Glutamatergic neuron (in vitro differentiated cells): ENCODE results near the gene SETD4. TPM values are rescaled to one million over a fixed set of nuclear protein-coding genes. Genes with fewer than 3 reads are reported as not detected.

Experiments
- DNase-seq: peaks from one replicate; pipeline ENCODE4 v3.0.0; 2022
- H3K27ac Mint-ChIP-seq: one replicate; pipeline ENCODE4 v1.8.0; 2020; ENCODE audit warnings: mild to moderate bottlenecking, mixed read lengths, inconsistent platforms; ENCODE audit not compliant: unreplicated experiment
- H3K27me3 Mint-ChIP-seq: one replicate; pipeline ENCODE4 v1.8.0; 2020; ENCODE audit warnings: mild to moderate bottlenecking, moderate library complexity, mixed read lengths, inconsistent platforms; ENCODE audit not compliant: unreplicated experiment
- H3K36me3 Mint-ChIP-seq: one replicate; pipeline ENCODE4 v1.8.0; 2020; ENCODE audit warnings: mild to moderate bottlenecking, mixed read lengths, inconsistent platforms; ENCODE audit not compliant: unreplicated experiment
- H3K4me1 Mint-ChIP-seq: one replicate; pipeline ENCODE4 v1.8.0; 2020; ENCODE audit warnings: mild to moderate bottlenecking, low read depth, mixed read lengths, inconsistent platforms; ENCODE audit not compliant: unreplicated experiment
- H3K4me3 Mint-ChIP-seq: one replicate; pipeline ENCODE4 v1.8.0; 2020; ENCODE audit warnings: mild to moderate bottlenecking, mixed read lengths, inconsistent platforms; ENCODE audit not compliant: unreplicated experiment
- H3K9me3 Mint-ChIP-seq: one replicate; pipeline ENCODE4 v1.8.0; 2020; ENCODE audit warnings: mild to moderate bottlenecking, moderate library complexity, mixed read lengths, inconsistent platforms; ENCODE audit not compliant: unreplicated experiment
- CTCF ChIP-seq: fragments of 200-600 bp; sonication (generic); IDR thresholded peaks from one replicate; pipeline ENCODE4 v1.5.0; 2021; ENCODE audit not compliant: partially characterized antibody, unreplicated experiment
- total RNA-seq: library from RNA; stranded (reverse); fragmentation: NEBNext Ultra II Directional; extraction: Animal tissue kit (Norgen Biotek cat#: 25700); gene quantifications from one replicate; pipeline ENCODE4 v1.2.1, GENCODE V29; 2021; ENCODE audit not compliant: unreplicated experiment

Gene SETD4
- total RNA-seq, 1 donor from 2014 or later = 21.3 TPM

- H3K9me3 Mint-ChIP-seq = no peaks in the 10 kb centered on the region
- H3K36me3 Mint-ChIP-seq = no peaks in the 10 kb centered on the region
- no peaks in the 10 kb centered on the region for H3K4me1 Mint-ChIP-seq
- H3K27me3 Mint-ChIP-seq = peaks cover 4% of the 10 kb centered on the region
- no peak overlapping the region for H3K4me3 Mint-ChIP-seq
- no peak overlapping the region for H3K27ac Mint-ChIP-seq
- DNase-seq = no peak
- no peak for TF ChIP-seq CTCF
Observed at GRCh38 chr21:36015045-36015444, 45.3 kb downstream of the SETD4 start.

- Mint-ChIP-seq H3K4me3 (no peak overlapping the region), H3K9me3 (no peaks in the 10 kb centered on the region), H3K27me3 (peaks cover 4% of the 10 kb centered on the region), H3K4me1 (no peaks in the 10 kb centered on the region), H3K27ac (no peak overlapping the region), H3K36me3 (no peaks in the 10 kb centered on the region)
- TF ChIP-seq CTCF = no peak
- DNase-seq = no peak
Observed at GRCh38 chr21:36010801-36011200, 49.5 kb downstream of the SETD4 start.

- no peak for DNase-seq
- Mint-ChIP-seq H3K27ac (no peak overlapping the region), H3K36me3 (no peaks in the 10 kb centered on the region), H3K4me3 (no peak overlapping the region), H3K4me1 (no peaks in the 10 kb centered on the region), H3K27me3 (no peaks in the 10 kb centered on the region), H3K9me3 (no peaks in the 10 kb centered on the region)
- TF ChIP-seq CTCF = no peak
Observed at GRCh38 chr21:36008505-36008904, 51.8 kb downstream of the SETD4 start.

DNA sequence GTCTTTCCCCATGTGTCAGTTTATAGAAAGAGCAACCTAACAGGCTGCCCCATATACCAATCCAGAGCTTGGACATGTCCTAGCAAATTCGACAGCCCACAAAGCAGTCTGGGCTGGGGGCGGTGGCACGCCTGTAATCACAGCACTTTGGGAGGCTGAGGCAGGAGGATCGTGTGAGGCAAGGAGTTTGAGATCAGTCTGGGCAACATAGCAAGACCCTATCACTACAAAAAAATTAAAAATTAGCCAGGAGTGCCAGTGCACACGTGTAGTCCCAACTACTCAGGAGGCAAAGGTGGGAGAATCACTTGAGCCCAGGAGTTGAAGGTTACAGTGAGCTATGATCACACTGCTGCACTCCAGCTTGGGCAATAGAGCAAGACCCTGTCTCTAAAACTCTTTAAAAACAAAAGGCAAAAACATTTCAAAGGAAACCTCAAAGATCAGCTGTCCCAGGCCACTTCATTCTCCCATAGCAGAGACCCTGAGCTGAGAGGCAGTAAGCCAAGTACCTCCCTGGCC, 54.4 kb downstream of the SETD4 start:
- H3K4me3 Mint-ChIP-seq = no peak overlapping the region
- no peaks in the 10 kb centered on the region for H3K4me1 Mint-ChIP-seq
- DNase-seq = no peak
- peaks cover 1% of the 10 kb centered on the region for H3K9me3 Mint-ChIP-seq
- H3K27me3 Mint-ChIP-seq = no peaks in the 10 kb centered on the region
- H3K27ac Mint-ChIP-seq = no peak overlapping the region
- H3K36me3 Mint-ChIP-seq = no peaks in the 10 kb centered on the region
- no peak for TF ChIP-seq CTCF

DNA sequence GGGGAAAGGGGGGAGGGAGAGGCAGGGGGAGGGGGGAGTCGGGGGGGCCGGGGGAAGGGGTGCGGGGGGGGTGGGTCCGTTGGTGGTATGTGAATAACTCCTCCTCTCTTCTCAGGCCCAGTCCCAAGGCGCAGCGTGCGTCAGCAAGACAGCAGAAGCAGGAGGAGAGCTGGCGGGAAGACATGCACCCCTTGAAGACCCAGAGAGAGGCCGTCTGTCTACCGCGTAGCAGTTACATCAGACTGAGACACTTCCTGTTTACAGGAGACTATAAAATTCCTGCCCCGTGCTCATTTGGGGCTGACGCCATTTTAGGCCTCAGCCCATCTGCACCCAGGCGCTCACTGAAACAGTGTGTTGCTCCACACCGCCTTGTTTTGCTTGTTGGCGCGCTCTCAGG, 55.3 kb downstream of the SETD4 start:
- TF ChIP-seq CTCF = no peak
- Mint-ChIP-seq H3K27ac (no peak overlapping the region), H3K36me3 (no peaks in the 10 kb centered on the region), H3K4me3 (no peak overlapping the region), H3K9me3 (peaks cover 1% of the 10 kb centered on the region), H3K4me1 (no peaks in the 10 kb centered on the region), H3K27me3 (no peaks in the 10 kb centered on the region)
- no peak for DNase-seq
